Heart left ventricle (tissue), 16 donors: Measurements from ENCODE around the gene GADD45B. TPM values are rescaled to one million over a fixed set of nuclear protein-coding genes. Genes with fewer than 3 reads are reported as not detected.

Source experiments
- ATAC-seq, 4 donors: fragments of 200-7000 bp; cut with Tn5 transposase; one replicate each; pipeline ENCODE4 v1.9.1; 2020 to 2022; ENCODE audit warnings: moderate library complexity in 4 of 4, mild to moderate bottlenecking in 3 of 4, moderate number of reproducible peaks in 1 of 4
- DNase-seq, 5 donors: peaks; one replicate each; pipeline ENCODE4 v3.0.0-alpha.2; 2020
- H3K27ac ChIP-seq, 12 donors: fragments of 200-600 bp; sonication (generic) in 4 of 12; one replicate each; pipeline versions ENCODE4 v1.5.0 to v1.8.0; 2016 to 2022; ENCODE audit warnings: mild to moderate bottlenecking in 2 of 12
- H3K27me3 ChIP-seq, 9 donors: fragments of 200-600 bp; sonication (generic) in 2 of 9; one replicate each; pipeline versions ENCODE4 v1.5.1 to v1.8.0; 2016 to 2022; ENCODE audit warnings: mild to moderate bottlenecking in 3 of 9
- H3K36me3 ChIP-seq, 9 donors: fragments of 200-600 bp; sonication (generic) in 2 of 9; one replicate each; pipeline versions ENCODE4 v1.5.0 to v1.8.0; 2018 to 2022; ENCODE audit warnings: mild to moderate bottlenecking in 2 of 9
- H3K4me1 ChIP-seq, 12 donors: fragments of 200-600 bp; sonication (generic) in 4 of 12; one replicate each; pipeline versions ENCODE4 v1.5.0 to v1.8.0; 2016 to 2022; ENCODE audit warnings: mild to moderate bottlenecking in 3 of 12
- H3K4me3 ChIP-seq, 12 donors: fragments of 200-600 bp; sonication (generic) in 4 of 12; one replicate each; pipeline versions ENCODE4 v1.5.0 to v1.8.0; 2017 to 2022; ENCODE audit warnings: mild to moderate bottlenecking in 9 of 12, moderate library complexity in 4 of 12
- H3K9me3 ChIP-seq, 12 donors: fragments of 200-600 bp; sonication (generic) in 4 of 12; one replicate each; pipeline versions ENCODE4 v1.5.0 to v1.8.0; 2016 to 2022; ENCODE audit warnings: mild to moderate bottlenecking in 1 of 12
- POLR2A ChIP-seq, 2 donors: fragments of 450-650 bp; IDR thresholded peaks; one replicate each; pipeline ENCODE4 v1.6.1; 2017; ENCODE audit warnings: antibody characterized with exemption in 2 of 2, mild to moderate bottlenecking in 2 of 2, moderate library complexity in 2 of 2
- WGBS, 4 donors: extraction: QIAGEN DNeasy Blood & Tissue Kit in 2 of 4; methylation state at CpG; one replicate each; pipeline versions ENCODE4 v1.1.5 to v1.1.7; 2013 to 2018; 5-methylcytosine and 5-hydroxymethylcytosine counted together
- intact Hi-C, 10 donors: fragments of 100-400 bp; cut with DNase I; formaldehyde crosslinking; loops; one replicate each; pipeline versions ENCODE4 v1.11.1 to v1.14.2; 2022
- polyA plus RNA-seq, 2 donors: library from polyadenylated mRNA; stranded (reverse); fragments of 200-250 nt; gene quantifications; one replicate each; pipeline ENCODE4 v1.2.3, GENCODE V29; 2013
- total RNA-seq, 9 donors: library from RNA; depleted of rRNA in 2 of 9; stranded (reverse); fragments of >200 nt in 2 of 9; fragmentation: NEBNext Ultra II Directional in 3 of 9; extraction: Animal tissue kit (Norgen Biotek cat#: 25700) in 3 of 9; gene quantifications; one replicate each; pipeline versions ENCODE4 v1.1.0 to v1.2.4, GENCODE V29; 2016 to 2023
- TF ChIP-seq, protein P1 (sequence below), 12 donors: fragments of 200-600 bp; sonication (generic) in 4 of 12; IDR thresholded peaks; one replicate each; pipeline versions ENCODE4 v1.5.0 to v1.8.0; 2018 to 2022; ENCODE audit warnings: antibody characterized with exemption in 12 of 12, mild to moderate bottlenecking in 5 of 12
- donor health status: ischemic (EF 13 %, LVEDD 7.1; RV severe dilation, severe dysfunction).
- donor health status: healthy with polysubstance abuse.
- donor health status: DM: no; HTN: yes; CAD: no.
- donor health status: DM: no; HTN: no; CAD: no.
- donor health status: ischemic (EF 25% LVEDD 6.9; RV normal size, moderate dysfunction).
- donor health status: ischemic (EF 25% LVEDD 5.7; RV mildly dilated, moderate dysfunction).
- donor health status: healthy.
- donor health status: DM: yes; HTN: yes; CAD: no.
- donor health status: ischemic (EF 35%, LVEDD 5.7; RV mildly dilated, moderate dysfunction).
- donor health status: nonischemic (EF 11% LVEDD 7.7; RV severe dilation, severe dysfunction).
- donor health status: DM: yes; HTN: yes; CAD: no.
- donor health status: PGD.
- donor health status: ischemic (EF 29% LVEDD 5.4; RV normal size, mild dysfunction).
- donor health status: nonischemic (EF 23%, LVEDD 6.1; RV moderate dilation, normal function).

Gene GADD45B
- total and polyA plus RNA-seq, 11 donors: 20.3 to 155 (median 47.3) TPM

DNA sequence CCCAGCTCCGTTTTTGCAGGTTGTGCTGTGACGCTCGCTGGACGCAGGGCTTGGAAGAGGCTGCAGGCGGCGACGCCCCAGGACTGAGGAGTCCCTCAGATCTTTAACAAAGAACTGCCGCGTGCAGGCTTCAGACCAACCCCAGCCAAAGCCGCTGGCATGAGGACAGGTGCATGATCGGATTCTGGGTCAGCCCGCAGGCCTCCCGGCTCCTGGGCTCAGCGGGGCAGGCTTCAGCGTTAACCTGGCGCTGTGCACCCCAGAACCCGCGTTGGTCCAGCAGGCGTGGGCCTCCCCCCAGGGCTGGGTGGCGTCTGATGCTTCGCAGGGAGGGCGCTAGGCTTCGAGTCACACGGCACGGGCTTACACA, 47.6 kb upstream of the GADD45B start:
- Histone ChIP-seq H3K4me3 (peak overlapping the region in 11 of 12 donors; percentile 68 to 96 (median 89)), H3K27me3 (no peaks in the 10 kb centered on the region), H3K27ac (peak overlapping the region in 9 of 12 donors; percentile 94 to 100 (median 97)), H3K36me3 (peaks cover 0 to 23% (median 11%) of the 10 kb centered on the region in 9 donors), H3K4me1 (peaks cover 3 to 48% (median 30%) of the 10 kb centered on the region in 12 donors), H3K9me3 (no peaks in the 10 kb centered on the region)
- TF ChIP-seq POLR2A (IDR thresholded peaks at IDR 0.05): no peak
- TF ChIP-seq, protein P1, sequence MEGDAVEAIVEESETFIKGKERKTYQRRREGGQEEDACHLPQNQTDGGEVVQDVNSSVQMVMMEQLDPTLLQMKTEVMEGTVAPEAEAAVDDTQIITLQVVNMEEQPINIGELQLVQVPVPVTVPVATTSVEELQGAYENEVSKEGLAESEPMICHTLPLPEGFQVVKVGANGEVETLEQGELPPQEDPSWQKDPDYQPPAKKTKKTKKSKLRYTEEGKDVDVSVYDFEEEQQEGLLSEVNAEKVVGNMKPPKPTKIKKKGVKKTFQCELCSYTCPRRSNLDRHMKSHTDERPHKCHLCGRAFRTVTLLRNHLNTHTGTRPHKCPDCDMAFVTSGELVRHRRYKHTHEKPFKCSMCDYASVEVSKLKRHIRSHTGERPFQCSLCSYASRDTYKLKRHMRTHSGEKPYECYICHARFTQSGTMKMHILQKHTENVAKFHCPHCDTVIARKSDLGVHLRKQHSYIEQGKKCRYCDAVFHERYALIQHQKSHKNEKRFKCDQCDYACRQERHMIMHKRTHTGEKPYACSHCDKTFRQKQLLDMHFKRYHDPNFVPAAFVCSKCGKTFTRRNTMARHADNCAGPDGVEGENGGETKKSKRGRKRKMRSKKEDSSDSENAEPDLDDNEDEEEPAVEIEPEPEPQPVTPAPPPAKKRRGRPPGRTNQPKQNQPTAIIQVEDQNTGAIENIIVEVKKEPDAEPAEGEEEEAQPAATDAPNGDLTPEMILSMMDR (IDR thresholded peaks at IDR 0.05): no peak
- WGBS, 4 donors: 24 to 40% (median 27%) methylated on average over 23 to 25 of the region's 25 CpGs
- no peak for ATAC-seq
- intact Hi-C loops: no loop called here
- DNase-seq: peak in 1 of 5 donors; percentile 65

GRCh38 chr19:2428756-2429711, 46.9 kb upstream of the GADD45B start:
- intact Hi-C loops: no loop called here
- no peaks in the 10 kb centered on the region for H3K27me3 ChIP-seq
- peaks cover 0 to 27% (median 7%) of the 10 kb centered on the region in 9 donors for H3K36me3 ChIP-seq
- WGBS, 4 donors: 62 to 84% (median 64%) methylated on average over 29 to 37 of the region's 37 CpGs
- peak overlapping the region in 9 of 12 donors; percentile 68 to 96 (median 89) for H3K4me3 ChIP-seq
- peaks cover 3 to 40% (median 30%) of the 10 kb centered on the region in 12 donors for H3K4me1 ChIP-seq
- H3K27ac ChIP-seq: peak overlapping the region in 6 of 12 donors; percentile 94 to 100 (median 96)
- no peak for DNase-seq
- H3K9me3 ChIP-seq: no peaks in the 10 kb centered on the region
- no peak for ATAC-seq
- TF ChIP-seq, protein P1 (IDR thresholded peaks at IDR 0.05): no peak
- TF ChIP-seq POLR2A (IDR thresholded peaks at IDR 0.05): no peak

- no peaks in the 10 kb centered on the region for H3K27me3 ChIP-seq
- no peak overlapping the region for H3K4me3 ChIP-seq
- no peak overlapping the region for H3K27ac ChIP-seq
- H3K4me1 ChIP-seq: peaks cover 3 to 33% (median 26%) of the 10 kb centered on the region in 12 donors
- peaks cover 0 to 37% (median 13%) of the 10 kb centered on the region in 9 donors for H3K36me3 ChIP-seq
- 81 to 87% (median 87%) methylated on average over 24 to 25 of the region's 25 CpGs for WGBS, 4 donors
- TF ChIP-seq, protein P1 (IDR thresholded peaks at IDR 0.05): no peak
- no peak for TF ChIP-seq POLR2A (IDR thresholded peaks at IDR 0.05)
- no peak for DNase-seq
- H3K9me3 ChIP-seq: no peaks in the 10 kb centered on the region
- intact Hi-C loops: no loop called here
- no peak for ATAC-seq
These were observed 45.9 kb upstream of the GADD45B start for GRCh38 chr19:2429917-2430535.
